Stimulated activated CD4-positive, alpha-beta T cell treated with anti-CD3 and anti-CD28 coated beads, TNF-alpha, amount 100 ng/mL, for 24 hours (primary cell): ENCODE results near the gene DOCK2.

Source experiments
- DNase-seq, 3 experiments: peaks; one replicate each; pipeline ENCODE4 v3.0.0-alpha.2; 2020; ENCODE audit warnings: low read depth in 3 of 3

DOCK2 gene

GRCh38 chr5:169904508-169904907 is 267.4 kb downstream of the DOCK2 start:
- no peak for DNase-seq

GRCh38 chr5:169905017-169905416 is 267.9 kb downstream of the DOCK2 start:
- no peak for DNase-seq

- DNase-seq: no peak
These were observed 269.9 kb downstream of the DOCK2 start for GRCh38 chr5:169906745-169907649.

GRCh38 chr5:169908864-169909263 is 271.8 kb downstream of the DOCK2 start:
- no peak for DNase-seq

GRCh38 chr5:169909945-169910344 is 272.9 kb downstream of the DOCK2 start:
- DNase-seq: no peak

GRCh38 chr5:169910393-169910792 is 273.3 kb downstream of the DOCK2 start:
- DNase-seq: no peak

GRCh38 chr5:169911448-169912212 is 274.6 kb downstream of the DOCK2 start:
- no peak for DNase-seq

- DNase-seq: no peak
These were observed 276.4 kb downstream of the DOCK2 start for GRCh38 chr5:169913479-169913878.

- DNase-seq: no peak
These were observed 277.7 kb downstream of the DOCK2 start for GRCh38 chr5:169914766-169915165.

- DNase-seq: no peak
These were observed 280.4 kb downstream of the DOCK2 start for GRCh38 chr5:169917500-169917899.

GRCh38 chr5:169918228-169918627 is 281.2 kb downstream of the DOCK2 start:
- no peak for DNase-seq

- no peak for DNase-seq
These were observed 283.4 kb downstream of the DOCK2 start for GRCh38 chr5:169920474-169920873.

GRCh38 chr5:169921384-169921783 is 284.3 kb downstream of the DOCK2 start:
- DNase-seq: no peak

- DNase-seq: no peak
These were observed 284.9 kb downstream of the DOCK2 start for GRCh38 chr5:169921949-169922348.

GRCh38 chr5:169922474-169922873 is 285.4 kb downstream of the DOCK2 start:
- no peak for DNase-seq

- DNase-seq: no peak
These were observed 286.9 kb downstream of the DOCK2 start for GRCh38 chr5:169923988-169924387.

GRCh38 chr5:169933127-169933526 is 296.1 kb downstream of the DOCK2 start:
- DNase-seq: no peak

- DNase-seq: no peak
These were observed 296.5 kb downstream of the DOCK2 start for GRCh38 chr5:169933616-169934015.

- DNase-seq: no peak
These were observed 297.9 kb downstream of the DOCK2 start for GRCh38 chr5:169934990-169935389.

GRCh38 chr5:169935762-169936161 is 298.7 kb downstream of the DOCK2 start:
- no peak for DNase-seq

GRCh38 chr5:169938439-169938838 is 301.4 kb downstream of the DOCK2 start:
- DNase-seq: no peak

- no peak for DNase-seq
These were observed 302.7 kb downstream of the DOCK2 start for GRCh38 chr5:169939731-169940130.

GRCh38 chr5:169941542-169941941 is 304.5 kb downstream of the DOCK2 start:
- no peak for DNase-seq
